SK-N-MC (cell line): ENCODE data around the gene TMEM151A.
A peak's percentile ranks its signal among the peaks of the same experiment; 100 is the strongest.

Source experiments
- DNase-seq: peaks from one replicate; pipeline ENCODE4 v3.0.0-alpha.2; 2011; ENCODE audit warnings: low read depth, low spot score
- H3K27ac ChIP-seq: fragments of 200-600 bp; sonication (generic); 2 replicates; pipeline ENCODE4 v1.5.1; 2016; ENCODE audit warnings: mixed run types
- H3K36me3 ChIP-seq: fragments of 200-600 bp; sonication (generic); 2 replicates; pipeline ENCODE4 v1.6.1; 2017; ENCODE audit warnings: antibody characterized with exemption, low read length, mixed read lengths; ENCODE audit not compliant: insufficient read depth
- H3K4me3 ChIP-seq: fragments of 200-600 bp; sonication (generic); 2 replicates; pipeline ENCODE4 v1.5.1; 2016
- H3K9ac ChIP-seq: fragments of 200-600 bp; sonication (generic); 2 replicates; pipeline ENCODE4 v1.8.0; 2017; ENCODE audit warnings: mixed run types, mixed read lengths; ENCODE audit not compliant: insufficient read length
- H3K9me3 ChIP-seq: fragments of 200-600 bp; sonication (generic); 2 replicates; pipeline ENCODE4 v1.6.1; 2017; ENCODE audit warnings: low read depth, mild to moderate bottlenecking, antibody characterized with exemption, low read length, moderate library complexity, mixed read lengths
- EZH2 ChIP-seq: fragments of 200-600 bp; sonication (generic); IDR thresholded peaks from one replicate; pipeline ENCODE4 v1.6.1; 2017; ENCODE audit warnings: antibody characterized with exemption
- FOXP2 ChIP-seq: optimal IDR thresholded peaks from 2 replicates; pipeline ENCODE3; 2011; ENCODE audit warnings: mild to moderate bottlenecking, moderate library complexity; ENCODE audit not compliant: insufficient read depth; ENCODE audit errors: extremely low read length, control extremely low read depth
- POLR2AphosphoS5 ChIP-seq: IDR thresholded peaks from 2 replicates; pipeline ENCODE4 v1.6.1; 2012; ENCODE audit warnings: mild to moderate bottlenecking, low read depth, low read length, borderline replicate concordance

TMEM151A gene

DNA sequence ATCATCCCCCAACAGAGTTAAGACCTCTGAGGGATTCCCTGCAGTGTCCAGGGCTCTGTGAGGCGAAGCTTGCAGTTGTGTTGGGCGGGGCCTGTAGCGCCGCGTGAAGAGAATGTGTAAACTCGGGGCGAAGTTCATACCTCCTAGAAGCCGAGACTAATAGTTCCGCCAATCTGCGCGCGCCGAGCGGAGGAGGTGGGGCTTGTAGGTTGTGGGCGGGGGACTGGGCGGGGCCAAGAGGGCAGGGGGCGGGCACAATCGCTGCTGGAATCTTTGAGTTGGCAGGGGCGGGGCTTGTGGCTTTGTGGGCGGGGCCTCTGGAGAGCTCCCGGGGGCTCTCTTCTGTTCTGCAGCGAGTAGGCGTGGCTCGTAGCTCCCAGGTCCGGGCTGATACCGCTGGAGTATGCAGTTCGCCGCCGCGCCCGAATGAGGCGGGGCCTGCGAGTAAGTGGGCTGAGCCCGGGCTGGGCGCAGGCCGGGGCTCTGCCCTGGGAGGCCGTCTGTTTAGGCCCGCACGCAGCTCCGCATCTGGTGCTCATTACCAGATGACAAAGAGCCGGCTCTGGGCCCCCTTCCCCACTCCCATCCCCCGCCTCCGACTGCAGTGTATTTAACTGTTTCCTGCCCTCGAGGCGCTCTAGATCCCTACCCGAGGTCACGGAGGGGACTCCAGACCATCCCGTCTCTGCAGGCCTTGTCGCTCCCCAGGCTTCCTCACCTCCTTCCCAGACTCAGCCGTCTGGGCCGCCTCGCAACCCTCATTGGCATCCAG, 21.0 kb downstream of the TMEM151A start:
- Histone ChIP-seq H3K36me3 (no peaks in the 10 kb centered on the region), H3K4me3 (peak overlapping the region; percentile 93), H3K27ac (peak overlapping the region; percentile 99), H3K9me3 (no peaks in the 10 kb centered on the region), H3K9ac (peak overlapping the region; percentile 76)
- no peak for TF ChIP-seq FOXP2
- TF ChIP-seq POLR2AphosphoS5: peak; percentile 73
- DNase-seq: peak; percentile 94

DNA sequence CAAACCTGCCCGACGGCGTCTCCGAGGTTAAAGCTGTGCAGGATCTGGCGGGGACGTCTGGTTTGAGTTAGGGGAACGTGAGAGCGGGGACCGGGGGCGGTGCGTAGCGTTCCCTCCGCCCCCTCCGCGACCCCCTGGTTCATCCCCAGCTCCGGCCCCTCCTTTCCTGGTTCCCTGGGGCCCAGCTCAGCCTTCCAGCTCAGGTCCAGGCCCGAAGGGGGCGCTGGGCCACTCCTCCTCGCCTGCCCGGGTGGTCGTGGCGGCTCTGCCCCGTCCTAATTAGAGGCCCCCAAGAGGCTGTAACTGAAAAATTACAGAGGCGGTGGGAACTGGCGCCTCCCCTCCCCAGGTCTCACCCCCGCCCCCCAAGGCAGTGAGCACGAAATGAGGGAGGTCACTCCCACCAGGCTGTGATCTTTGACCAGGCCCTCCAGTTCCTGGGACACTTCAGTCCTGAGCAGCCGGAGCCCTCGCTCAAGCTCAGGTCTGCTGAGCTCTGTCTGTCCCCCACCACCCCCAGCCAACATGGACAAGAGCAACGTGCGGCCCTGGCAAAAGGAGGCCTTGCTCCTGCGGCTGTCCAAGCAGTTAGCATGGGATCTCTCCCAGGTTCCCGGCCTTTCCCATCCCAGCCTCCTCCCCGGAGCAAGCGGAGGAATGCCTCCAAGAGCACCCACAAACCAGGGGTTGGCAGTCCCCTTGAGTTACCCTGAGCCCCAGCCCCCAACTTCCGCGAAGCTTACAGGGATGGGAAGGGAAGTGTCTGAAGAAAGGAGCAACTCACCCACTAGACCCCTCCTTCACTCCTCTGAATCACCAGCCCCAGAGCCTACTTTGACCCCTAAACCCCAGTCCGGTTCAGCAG, 21.9 kb downstream of the TMEM151A start:
- peak overlapping the region; percentile 76 for H3K9ac ChIP-seq
- H3K27ac ChIP-seq: peak overlapping the region; percentile 99
- DNase-seq: no peak
- TF ChIP-seq POLR2AphosphoS5 (no peak), EZH2 (no peak), FOXP2 (no peak)
- no peaks in the 10 kb centered on the region for H3K36me3 ChIP-seq
- H3K9me3 ChIP-seq: no peaks in the 10 kb centered on the region
- H3K4me3 ChIP-seq: peak overlapping the region; percentile 86

DNA sequence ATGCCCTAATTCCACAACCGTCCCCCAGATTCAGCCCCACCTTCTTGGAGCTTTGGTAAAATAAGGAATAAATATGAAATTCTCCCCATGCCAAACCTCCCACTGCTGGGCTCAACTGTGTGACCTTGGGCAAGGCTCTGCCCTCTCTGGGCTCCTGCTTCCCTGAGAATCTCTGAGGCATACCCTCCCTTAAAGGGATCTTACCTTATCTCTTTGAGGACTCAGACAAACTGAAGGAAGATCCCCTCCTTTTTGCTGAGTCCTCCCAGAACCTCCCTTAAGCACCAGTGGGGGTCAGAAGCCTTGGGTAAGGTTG, 22.4 kb downstream of the TMEM151A start:
- no peak for DNase-seq
- peak overlapping the region; percentile 86 for H3K4me3 ChIP-seq
- peak overlapping the region; percentile 99 for H3K27ac ChIP-seq
- peak overlapping the region; percentile 76 for H3K9ac ChIP-seq
- H3K36me3 ChIP-seq: no peaks in the 10 kb centered on the region
- H3K9me3 ChIP-seq: no peaks in the 10 kb centered on the region
- TF ChIP-seq FOXP2: no peak
- no peak for TF ChIP-seq EZH2
- no peak; the same call in 1 of the 2 replicates for TF ChIP-seq POLR2AphosphoS5

- Histone ChIP-seq H3K4me3 (peak overlapping the region; percentile 86), H3K9me3 (no peaks in the 10 kb centered on the region), H3K36me3 (no peaks in the 10 kb centered on the region), H3K27ac (peak overlapping the region; percentile 100; the same call in 1 of the 2 replicates), H3K9ac (no peak overlapping the region)
- no peak for DNase-seq
- TF ChIP-seq EZH2: no peak
- no peak; the same call in 1 of the 2 replicates for TF ChIP-seq POLR2AphosphoS5
- TF ChIP-seq FOXP2: no peak
These were observed 23.1 kb downstream of the TMEM151A start for GRCh38 chr11:66314561-66315497.

- Histone ChIP-seq H3K27ac (peak overlapping the region; percentile 100), H3K36me3 (no peaks in the 10 kb centered on the region), H3K9ac (peak overlapping the region; percentile 29), H3K9me3 (no peaks in the 10 kb centered on the region), H3K4me3 (peak overlapping the region; percentile 86)
- no peak for TF ChIP-seq FOXP2
- TF ChIP-seq POLR2AphosphoS5: no peak
- no peak for TF ChIP-seq EZH2
- no peak for DNase-seq
These were observed 23.8 kb downstream of the TMEM151A start for GRCh38 chr11:66315498-66315885.

GRCh38 chr11:66315921-66316811, 24.5 kb downstream of the TMEM151A start:
- peak overlapping the region; percentile 83 for H3K9ac ChIP-seq
- H3K4me3 ChIP-seq: peak overlapping the region; percentile 86
- no peak for DNase-seq
- no peaks in the 10 kb centered on the region for H3K9me3 ChIP-seq
- peak overlapping the region; percentile 100 for H3K27ac ChIP-seq
- no peaks in the 10 kb centered on the region for H3K36me3 ChIP-seq
- no peak for TF ChIP-seq POLR2AphosphoS5
- no peak for TF ChIP-seq FOXP2
- TF ChIP-seq EZH2: no peak

GRCh38 chr11:66316849-66317251, 25.2 kb downstream of the TMEM151A start, which contains the start of gene CD248:
Gene CD248 (minus strand): TSS chr11:66317044. CDS start chr11:66317027, 17 bp downstream.
- Histone ChIP-seq H3K27ac (peak within 1 kb of the TSS; percentile 100), H3K9me3 (no peaks in the 10 kb centered on the region), H3K4me3 (peak within 1 kb of the TSS; percentile 86), H3K9ac (peak within 1 kb of the TSS; percentile 83), H3K36me3 (no peaks in the 10 kb centered on the region)
- TF ChIP-seq FOXP2 (no peak), POLR2AphosphoS5 (peak; percentile 85), EZH2 (no peak)
- DNase-seq: no peak
